HEK293 (cell line): Measurements from ENCODE around the gene CYBRD1.
A peak's percentile ranks its signal among the peaks of the same experiment; 100 is the strongest.

Experiments
- AEBP2 ChIP-seq: fragments of 450-650 bp; formaldehyde crosslinking; IDR thresholded peaks from 2 replicates; pipeline ENCODE4 v1.5.1; 2016; ENCODE audit warnings: missing biosample characterization, missing genetic modification characterization, borderline replicate concordance
- GFI1B ChIP-seq: fragments of 450-650 bp; formaldehyde crosslinking; IDR thresholded peaks from 2 replicates; pipeline ENCODE4 v1.5.1; 2016; ENCODE audit warnings: missing biosample characterization, missing genetic modification characterization
- KLF8 ChIP-seq: fragments of 450-650 bp; formaldehyde crosslinking; IDR thresholded peaks from 2 replicates; pipeline ENCODE4 v1.5.1; 2016; ENCODE audit warnings: missing biosample characterization, missing genetic modification characterization
- PATZ1 ChIP-seq: fragments of 450-650 bp; formaldehyde crosslinking; IDR thresholded peaks from 2 replicates; pipeline ENCODE4 v1.5.1; 2016; ENCODE audit warnings: missing biosample characterization, missing genetic modification characterization
- PRDM1 ChIP-seq: fragments of 450-650 bp; formaldehyde crosslinking; IDR thresholded peaks from 2 replicates; pipeline ENCODE4; 2016; ENCODE audit warnings: missing biosample characterization, missing genetic modification characterization
- RBAK ChIP-seq: fragments of 450-650 bp; formaldehyde crosslinking; IDR thresholded peaks from 2 replicates; pipeline ENCODE4 v1.5.1; 2016; ENCODE audit warnings: missing biosample characterization, missing genetic modification characterization
- YY2 ChIP-seq: fragments of 450-650 bp; formaldehyde crosslinking; IDR thresholded peaks from 2 replicates; pipeline ENCODE4 v1.5.1; 2016; ENCODE audit warnings: missing biosample characterization, missing genetic modification characterization
- ZEB2 ChIP-seq: fragments of 450-650 bp; formaldehyde crosslinking; IDR thresholded peaks from 2 replicates; pipeline ENCODE4 v1.5.1; 2016; ENCODE audit warnings: missing biosample characterization, missing genetic modification characterization
- ZNF10 ChIP-seq: fragments of 450-650 bp; formaldehyde crosslinking; IDR thresholded peaks from 2 replicates; pipeline ENCODE4 v1.5.1; 2017; ENCODE audit warnings: missing biosample characterization, missing genetic modification characterization
- ZNF155 ChIP-seq: fragments of 450-650 bp; formaldehyde crosslinking; IDR thresholded peaks from 2 replicates; pipeline ENCODE4 v1.5.1; 2016; ENCODE audit warnings: missing biosample characterization, missing genetic modification characterization
- ZNF175 ChIP-seq: fragments of 450-650 bp; formaldehyde crosslinking; IDR thresholded peaks from 2 replicates; pipeline ENCODE4 v1.5.1; 2016; ENCODE audit warnings: missing biosample characterization, missing genetic modification characterization
- ZNF292 ChIP-seq: fragments of 450-650 bp; formaldehyde crosslinking; IDR thresholded peaks from 2 replicates; pipeline ENCODE4 v1.5.1; 2016; ENCODE audit warnings: low read depth, missing biosample characterization, missing genetic modification characterization, borderline replicate concordance
- ZNF311 ChIP-seq: fragments of 450-650 bp; formaldehyde crosslinking; IDR thresholded peaks from 2 replicates; pipeline ENCODE4 v1.5.1; 2017; ENCODE audit warnings: missing biosample characterization, missing genetic modification characterization, borderline replicate concordance
- ZNF341 ChIP-seq: fragments of 450-650 bp; formaldehyde crosslinking; IDR thresholded peaks from 2 replicates; pipeline ENCODE4; 2016; ENCODE audit warnings: low read depth, missing biosample characterization, missing genetic modification characterization
- ZNF354C ChIP-seq: fragments of 450-650 bp; formaldehyde crosslinking; IDR thresholded peaks from 2 replicates; pipeline ENCODE4 v1.5.1; 2016; ENCODE audit warnings: missing biosample characterization, missing genetic modification characterization, low read depth, borderline replicate concordance
- ZNF391 ChIP-seq: fragments of 450-650 bp; formaldehyde crosslinking; IDR thresholded peaks from 2 replicates; pipeline ENCODE4 v1.5.1; 2016; ENCODE audit warnings: low read depth, missing biosample characterization, missing genetic modification characterization, borderline replicate concordance
- ZNF449 ChIP-seq: fragments of 450-650 bp; formaldehyde crosslinking; IDR thresholded peaks from 2 replicates; pipeline ENCODE4 v1.5.1; 2017; ENCODE audit warnings: missing biosample characterization, mild to moderate bottlenecking, missing genetic modification characterization, moderate library complexity
- ZNF48 ChIP-seq: fragments of 450-650 bp; formaldehyde crosslinking; IDR thresholded peaks from 2 replicates; pipeline ENCODE4 v1.5.1; 2016; ENCODE audit warnings: missing biosample characterization, missing genetic modification characterization
- ZNF623 ChIP-seq: fragments of 450-650 bp; formaldehyde crosslinking; IDR thresholded peaks from 2 replicates; pipeline ENCODE4 v1.5.1; 2016; ENCODE audit warnings: missing biosample characterization, missing genetic modification characterization
- ZNF626 ChIP-seq: fragments of 450-650 bp; sonication (Bioruptor Pico); formaldehyde crosslinking; IDR thresholded peaks from 2 replicates; pipeline ENCODE4 v1.5.1; 2018; ENCODE audit warnings: missing biosample characterization, missing genetic modification characterization, inconsistent platforms
- ZNF639 ChIP-seq: fragments of 450-650 bp; formaldehyde crosslinking; IDR thresholded peaks from 2 replicates; pipeline ENCODE4 v1.5.1; 2016; ENCODE audit warnings: missing biosample characterization, missing genetic modification characterization
- ZNF670 ChIP-seq: fragments of 450-650 bp; formaldehyde crosslinking; IDR thresholded peaks from 2 replicates; pipeline ENCODE4 v1.5.1; 2016; ENCODE audit warnings: missing biosample characterization, missing genetic modification characterization, low read depth
- ZNF747 ChIP-seq: fragments of 450-650 bp; formaldehyde crosslinking; IDR thresholded peaks from 2 replicates; pipeline ENCODE4 v1.5.1; 2016; ENCODE audit warnings: missing biosample characterization, missing genetic modification characterization
- ZNF830 ChIP-seq: fragments of 450-650 bp; IDR thresholded peaks from 2 replicates; pipeline ENCODE4 v1.5.0; 2018; ENCODE audit warnings: missing biosample characterization, missing genetic modification characterization, low read depth, mild to moderate bottlenecking, moderate library complexity
- ZSCAN16 ChIP-seq: fragments of 450-650 bp; formaldehyde crosslinking; IDR thresholded peaks from 2 replicates; pipeline ENCODE4 v1.5.1; 2016; ENCODE audit warnings: missing biosample characterization, missing genetic modification characterization
- TF ChIP-seq, protein P1 (sequence below): fragments of 450-650 bp; formaldehyde crosslinking; IDR thresholded peaks from 2 replicates; pipeline ENCODE4 v1.5.1; 2017; ENCODE audit warnings: missing biosample characterization, missing genetic modification characterization
- TF ChIP-seq, protein P2 (sequence below): fragments of 450-650 bp; formaldehyde crosslinking; IDR thresholded peaks from 2 replicates; pipeline ENCODE4 v1.5.1; 2016; ENCODE audit warnings: missing biosample characterization, missing genetic modification characterization

Gene CYBRD1

DNA sequence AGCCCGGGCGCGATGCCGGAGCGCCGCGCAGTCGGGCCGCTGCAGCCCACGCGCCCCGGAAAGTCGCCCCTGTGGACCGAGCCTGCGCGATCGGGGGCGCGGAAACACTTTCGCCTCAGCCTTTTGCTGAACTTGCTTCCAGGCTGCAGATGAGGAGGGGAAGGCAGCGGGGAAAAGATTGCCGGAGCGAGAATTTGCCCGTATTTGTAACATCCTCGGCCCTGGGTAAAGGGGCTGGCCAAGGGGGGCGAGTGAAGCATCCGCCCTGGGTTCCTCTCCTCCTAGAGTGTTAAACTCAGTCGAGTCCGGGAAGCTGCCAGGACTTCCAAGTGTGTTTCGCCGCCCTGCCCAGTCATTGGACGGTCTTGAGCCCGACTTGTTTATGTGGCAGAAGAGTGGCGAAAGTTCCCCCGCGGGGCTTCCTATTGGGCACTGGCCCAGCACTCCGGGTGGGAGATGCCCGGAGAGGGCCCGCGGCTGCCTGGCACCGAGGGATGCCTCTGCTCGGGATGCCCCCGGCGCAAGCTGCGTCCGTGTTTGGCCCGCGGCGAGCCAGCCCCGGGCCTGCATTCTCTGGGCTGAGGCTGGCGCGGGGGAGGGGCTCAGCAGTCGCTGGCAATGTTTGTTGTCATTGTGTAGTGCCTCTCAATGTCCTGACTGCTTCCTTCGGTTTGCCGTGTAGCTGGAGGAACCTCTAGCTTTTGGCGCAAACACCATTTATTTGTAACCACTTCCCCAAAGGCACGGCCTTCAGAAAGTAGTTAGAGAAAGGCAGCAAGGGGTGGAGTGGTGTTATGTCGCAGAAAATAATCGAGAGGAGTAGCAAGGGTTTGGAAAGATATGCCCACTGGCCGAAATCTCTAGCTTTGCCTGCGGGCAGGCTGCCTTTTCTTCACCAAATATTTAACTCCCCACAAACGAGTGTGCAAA, 1.1 kb downstream of the CYBRD1 start (continued):
- TF ChIP-seq, protein P1, sequence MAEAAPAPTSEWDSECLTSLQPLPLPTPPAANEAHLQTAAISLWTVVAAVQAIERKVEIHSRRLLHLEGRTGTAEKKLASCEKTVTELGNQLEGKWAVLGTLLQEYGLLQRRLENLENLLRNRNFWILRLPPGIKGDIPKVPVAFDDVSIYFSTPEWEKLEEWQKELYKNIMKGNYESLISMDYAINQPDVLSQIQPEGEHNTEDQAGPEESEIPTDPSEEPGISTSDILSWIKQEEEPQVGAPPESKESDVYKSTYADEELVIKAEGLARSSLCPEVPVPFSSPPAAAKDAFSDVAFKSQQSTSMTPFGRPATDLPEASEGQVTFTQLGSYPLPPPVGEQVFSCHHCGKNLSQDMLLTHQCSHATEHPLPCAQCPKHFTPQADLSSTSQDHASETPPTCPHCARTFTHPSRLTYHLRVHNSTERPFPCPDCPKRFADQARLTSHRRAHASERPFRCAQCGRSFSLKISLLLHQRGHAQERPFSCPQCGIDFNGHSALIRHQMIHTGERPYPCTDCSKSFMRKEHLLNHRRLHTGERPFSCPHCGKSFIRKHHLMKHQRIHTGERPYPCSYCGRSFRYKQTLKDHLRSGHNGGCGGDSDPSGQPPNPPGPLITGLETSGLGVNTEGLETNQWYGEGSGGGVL (tag by site-specific recombination), result no peak
- TF ChIP-seq ZNF449 (tag by site-specific recombination) (0 out of 2 replicates have a peak, but pooled peaks have one; percentile 37), ZNF155 (tag by site-specific recombination) (no peak), RBAK (no peak), ZNF623 (tag by site-specific recombination) (no peak), PATZ1 (tag by site-specific recombination) (0 out of 2 replicates have a peak, but pooled peaks have one; percentile 35), ZNF670 (tag by site-specific recombination) (no peak), ZNF311 (tag by site-specific recombination) (no peak), YY2 (tag by site-specific recombination) (no peak), ZNF48 (tag by site-specific recombination) (no peak), ZNF626 (tag by site-specific recombination) (no peak), ZNF830 (tag by site-specific recombination) (no peak), KLF8 (no peak), ZSCAN16 (tag by site-specific recombination) (no peak), ZNF10 (0 out of 2 replicates have a peak, but pooled peaks have one; percentile 56), ZNF341 (tag by site-specific recombination) (peak; percentile 48), AEBP2 (tag by site-specific recombination) (no peak), PRDM1 (tag by site-specific recombination) (no peak; the same call in 1 of the 2 replicates), ZNF391 (no peak), ZNF175 (no peak), ZEB2 (tag by site-specific recombination) (no peak), GFI1B (no peak), ZNF354C (tag by site-specific recombination) (no peak), ZNF292 (tag by site-specific recombination) (no peak), ZNF747 (tag by site-specific recombination) (no peak), ZNF639 (tag by site-specific recombination) (no peak)
- TF ChIP-seq, protein P2, sequence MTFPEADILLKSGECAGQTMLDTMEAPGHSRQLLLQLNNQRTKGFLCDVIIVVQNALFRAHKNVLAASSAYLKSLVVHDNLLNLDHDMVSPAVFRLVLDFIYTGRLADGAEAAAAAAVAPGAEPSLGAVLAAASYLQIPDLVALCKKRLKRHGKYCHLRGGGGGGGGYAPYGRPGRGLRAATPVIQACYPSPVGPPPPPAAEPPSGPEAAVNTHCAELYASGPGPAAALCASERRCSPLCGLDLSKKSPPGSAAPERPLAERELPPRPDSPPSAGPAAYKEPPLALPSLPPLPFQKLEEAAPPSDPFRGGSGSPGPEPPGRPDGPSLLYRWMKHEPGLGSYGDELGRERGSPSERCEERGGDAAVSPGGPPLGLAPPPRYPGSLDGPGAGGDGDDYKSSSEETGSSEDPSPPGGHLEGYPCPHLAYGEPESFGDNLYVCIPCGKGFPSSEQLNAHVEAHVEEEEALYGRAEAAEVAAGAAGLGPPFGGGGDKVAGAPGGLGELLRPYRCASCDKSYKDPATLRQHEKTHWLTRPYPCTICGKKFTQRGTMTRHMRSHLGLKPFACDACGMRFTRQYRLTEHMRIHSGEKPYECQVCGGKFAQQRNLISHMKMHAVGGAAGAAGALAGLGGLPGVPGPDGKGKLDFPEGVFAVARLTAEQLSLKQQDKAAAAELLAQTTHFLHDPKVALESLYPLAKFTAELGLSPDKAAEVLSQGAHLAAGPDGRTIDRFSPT (tag by site-specific recombination), result peak; percentile 74
